ENCODE results near the gene SERPINB8. TPM values are rescaled to one million over a fixed set of nuclear protein-coding genes. Genes with fewer than 3 reads are reported as not detected.

SERPINB8 gene
- total and polyA plus RNA-seq, 8 donors = 1.2 to 15.3 (median 8.5) TPM

GRCh38 chr18:64027931-64028695 is 58.2 kb downstream of the SERPINB8 start:
- Histone ChIP-seq H3K27ac (no peak overlapping the region), H3K4me3 (no peak overlapping the region), H3K36me3 (no peaks in the 10 kb centered on the region), H3K9me3 (no peaks in the 10 kb centered on the region), H3K27me3 (peaks cover 0 to 21% (median 0%) of the 10 kb centered on the region in 3 donors), H3K4me1 (no peaks in the 10 kb centered on the region)
- 68 to 72% (median 70%) methylated on average over 4 of the region's 4 CpGs for WGBS, 5 donors
- no peak for TF ChIP-seq POLR2A (IDR thresholded peaks at IDR 0.05)
- no peak for TF ChIP-seq CTCF (IDR thresholded peaks at IDR 0.05)
- no peak for TF ChIP-seq EP300 (IDR thresholded peaks at IDR 0.05)
- no peak for TF ChIP-seq POLR2AphosphoS5 (IDR thresholded peaks at IDR 0.05)
- no peak for DNase-seq
- intact Hi-C loops (cut with DNase I; ENCODE audit: low total_unique reads) = no loop called here

GRCh38 chr18:64029096-64029495 is 59.2 kb downstream of the SERPINB8 start:
- Histone ChIP-seq H3K27ac (no peak overlapping the region), H3K27me3 (peaks cover 0 to 21% (median 0%) of the 10 kb centered on the region in 3 donors), H3K36me3 (no peaks in the 10 kb centered on the region), H3K9me3 (no peaks in the 10 kb centered on the region), H3K4me3 (no peak overlapping the region), H3K4me1 (no peaks in the 10 kb centered on the region)
- DNase-seq = no peak
- intact Hi-C loops (cut with DNase I; ENCODE audit: low total_unique reads) = no loop called here
- TF ChIP-seq CTCF (IDR thresholded peaks at IDR 0.05) (no peak), POLR2AphosphoS5 (IDR thresholded peaks at IDR 0.05) (no peak), POLR2A (IDR thresholded peaks at IDR 0.05) (no peak)
- WGBS, 5 donors = 43 to 100% (median 92%) methylated on average over 1 of the region's 1 CpG

- 75 to 85% (median 78%) methylated on average over 3 of the region's 3 CpGs for WGBS, 5 donors
- Histone ChIP-seq H3K4me1 (no peaks in the 10 kb centered on the region), H3K27me3 (peaks cover 0 to 21% (median 0%) of the 10 kb centered on the region in 3 donors), H3K27ac (no peak overlapping the region), H3K36me3 (no peaks in the 10 kb centered on the region), H3K4me3 (no peak overlapping the region), H3K9me3 (no peaks in the 10 kb centered on the region)
- no peak for DNase-seq
- intact Hi-C loops (cut with DNase I; ENCODE audit: low total_unique reads) = no loop called here
- TF ChIP-seq CTCF (IDR thresholded peaks at IDR 0.05) (no peak), EP300 (IDR thresholded peaks at IDR 0.05) (no peak), POLR2AphosphoS5 (IDR thresholded peaks at IDR 0.05) (no peak), POLR2A (IDR thresholded peaks at IDR 0.05) (no peak)
Measured at GRCh38 chr18:64031411-64031810, 61.5 kb downstream of the SERPINB8 start.

- TF ChIP-seq CTCF (IDR thresholded peaks at IDR 0.05) = no peak
- no peak for TF ChIP-seq EP300 (IDR thresholded peaks at IDR 0.05)
- no peak for TF ChIP-seq POLR2A (IDR thresholded peaks at IDR 0.05)
- no peak for TF ChIP-seq POLR2AphosphoS5 (IDR thresholded peaks at IDR 0.05)
- Histone ChIP-seq H3K9me3 (no peaks in the 10 kb centered on the region), H3K36me3 (no peaks in the 10 kb centered on the region), H3K27me3 (peaks cover 0 to 19% (median 0%) of the 10 kb centered on the region in 3 donors), H3K4me1 (no peaks in the 10 kb centered on the region), H3K27ac (no peak overlapping the region), H3K4me3 (no peak overlapping the region)
- no peak for DNase-seq
- intact Hi-C loops (cut with DNase I; ENCODE audit: low total_unique reads) = no loop called here
- WGBS, 5 donors = 39 to 66% (median 62%) methylated on average over 6 of the region's 6 CpGs
Measured at GRCh38 chr18:64032312-64032711, 62.4 kb downstream of the SERPINB8 start.
